Ovary (tissue), 3 donors: ENCODE data around the gene HTR1D.

Experiments used
- EP300 ChIP-seq: sonication (generic); formaldehyde crosslinking; IDR thresholded peaks from one replicate; pipeline ENCODE4 v1.6.1; 2017; ENCODE audit warnings: antibody characterized with exemption
- POLR2A ChIP-seq: fragments of 450-650 bp; IDR thresholded peaks from one replicate; pipeline ENCODE4 v1.6.1; 2017; ENCODE audit warnings: antibody characterized with exemption, mild to moderate bottlenecking, moderate library complexity
- TF ChIP-seq, protein P1 (sequence below), 3 donors: fragments of 450-650 bp in 2 of 3; fragments of 200-600 bp in 1 of 3; IDR thresholded peaks; one replicate each; pipeline versions ENCODE4 v1.5.1 to v1.8.0; 2016 to 2022; ENCODE audit warnings: antibody characterized with exemption in 3 of 3, mild to moderate bottlenecking in 1 of 3
- donor health status: DM: no; HTN: no; CAD: no.

DNA sequence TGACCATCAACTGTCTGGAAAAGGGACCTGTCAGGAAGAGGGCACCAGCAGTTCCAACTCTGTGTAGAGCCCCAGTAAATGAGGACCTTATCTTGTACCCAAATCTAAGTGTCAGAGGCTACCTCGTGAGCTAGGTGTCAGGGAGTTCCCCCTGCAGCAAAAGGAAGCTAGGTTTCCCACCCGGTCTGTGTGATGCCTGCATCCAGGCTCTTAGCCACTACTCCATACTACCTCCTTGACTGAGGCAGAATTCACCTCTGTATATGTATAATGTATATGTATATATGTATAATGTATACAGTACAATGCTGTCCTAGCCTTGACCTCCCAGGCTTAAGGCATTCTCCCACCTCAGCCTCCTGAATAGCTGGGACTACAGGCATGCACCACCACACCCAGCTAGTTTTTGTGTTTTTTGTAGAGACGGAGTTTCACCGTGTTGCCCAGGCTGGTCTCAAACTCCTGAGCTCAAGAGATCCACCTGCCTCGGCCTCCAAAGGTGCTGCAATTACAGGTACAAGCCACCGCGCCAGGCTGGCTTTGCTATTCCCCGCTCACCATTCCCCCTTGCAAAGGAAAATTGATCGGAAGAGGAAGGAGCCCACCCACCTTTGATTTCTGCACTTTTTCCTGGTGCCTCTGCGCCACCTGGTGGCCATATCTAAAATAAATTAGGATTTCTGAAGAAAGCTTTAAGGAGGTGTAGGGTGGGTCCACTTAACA, 32.9 kb downstream of the HTR1D start:
- TF ChIP-seq, protein P1, sequence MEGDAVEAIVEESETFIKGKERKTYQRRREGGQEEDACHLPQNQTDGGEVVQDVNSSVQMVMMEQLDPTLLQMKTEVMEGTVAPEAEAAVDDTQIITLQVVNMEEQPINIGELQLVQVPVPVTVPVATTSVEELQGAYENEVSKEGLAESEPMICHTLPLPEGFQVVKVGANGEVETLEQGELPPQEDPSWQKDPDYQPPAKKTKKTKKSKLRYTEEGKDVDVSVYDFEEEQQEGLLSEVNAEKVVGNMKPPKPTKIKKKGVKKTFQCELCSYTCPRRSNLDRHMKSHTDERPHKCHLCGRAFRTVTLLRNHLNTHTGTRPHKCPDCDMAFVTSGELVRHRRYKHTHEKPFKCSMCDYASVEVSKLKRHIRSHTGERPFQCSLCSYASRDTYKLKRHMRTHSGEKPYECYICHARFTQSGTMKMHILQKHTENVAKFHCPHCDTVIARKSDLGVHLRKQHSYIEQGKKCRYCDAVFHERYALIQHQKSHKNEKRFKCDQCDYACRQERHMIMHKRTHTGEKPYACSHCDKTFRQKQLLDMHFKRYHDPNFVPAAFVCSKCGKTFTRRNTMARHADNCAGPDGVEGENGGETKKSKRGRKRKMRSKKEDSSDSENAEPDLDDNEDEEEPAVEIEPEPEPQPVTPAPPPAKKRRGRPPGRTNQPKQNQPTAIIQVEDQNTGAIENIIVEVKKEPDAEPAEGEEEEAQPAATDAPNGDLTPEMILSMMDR (IDR thresholded peaks at IDR 0.05) = peak; percentile 88 to 96 (median 94)
- TF ChIP-seq POLR2A (no peak), EP300 (no peak)
